Measurements from ENCODE around the gene PSME2. TPM values are rescaled to one million over a fixed set of nuclear protein-coding genes. Genes with fewer than 3 reads are reported as not detected.

PSME2 gene
- total and polyA plus RNA-seq, 9 of the 15 experiments (the other 6 are each of a cell fraction or from before 2014, with no cell fraction given), result 111 to 579 (median 159) TPM

- TF ChIP-seq SNRNP70 (optimal IDR thresholded peaks at IDR 0.05; ENCODE audit: low read depth, low read length) (no peak), ZFP36 (IDR thresholded peaks at IDR 0.05; ENCODE audit: low read depth, low read length, partially characterized antibody) (no peak), ZNF316 (IDR thresholded peaks at IDR 0.05) (no peak), JUND (IDR thresholded peaks at IDR 0.05; ENCODE audit: borderline replicate concordance, low read depth, low read length) (0 out of 2 replicates have a peak, but pooled peaks have one; percentile 18), JUND (tag; IDR thresholded peaks at IDR 0.05; ENCODE audit: borderline replicate concordance, low read depth, low read length) (no peak), ZNF668 (CRISPR knock-in tag; IDR thresholded peaks at IDR 0.05) (no peak), ZBTB1 (CRISPR knock-in tag; IDR thresholded peaks at IDR 0.05; ENCODE audit: borderline replicate concordance, low read depth) (no peak), NCOA6 (IDR thresholded peaks at IDR 0.05) (no peak), NFE2L1 (tag; IDR thresholded peaks at IDR 0.05; ENCODE audit: borderline replicate concordance, low read depth) (no peak), ZNF445 (CRISPR knock-in tag; IDR thresholded peaks at IDR 0.05; ENCODE audit: low read depth) (no peak), ZNF184 (CRISPR knock-in tag; IDR thresholded peaks at IDR 0.05) (no peak), ZNF24 (IDR thresholded peaks at IDR 0.05) (no peak), SIX5 (IDR thresholded peaks at IDR 0.05; ENCODE audit: borderline replicate concordance in 1 of 2, insufficient read depth in 1 of 2, low read depth in 1 of 2, low read length in 2 of 2) (no peak), BRCA1 (IDR thresholded peaks at IDR 0.05) (no peak), BRCA1 (CRISPR knock-in tag; IDR thresholded peaks at IDR 0.05) (no peak), RBFOX2 (IDR thresholded peaks at IDR 0.05; ENCODE audit: low read depth, low read length) (peak; percentile 92), GTF2E2 (tag; IDR thresholded peaks at IDR 0.05) (no peak), ARNT (IDR thresholded peaks at IDR 0.05) (no peak), E2F6 (IDR thresholded peaks at IDR 0.05; ENCODE audit: borderline replicate concordance in 1 of 2, extremely low read depth in 1 of 2, insufficient read depth in 1 of 2, insufficient read length in 1 of 2, low read depth in 1 of 2, low read length in 1 of 2, poor library complexity in 1 of 2, severe bottlenecking in 1 of 2) (peak in 1 of 2 experiments; percentile 21)
- TF ChIP-seq, protein P1, sequence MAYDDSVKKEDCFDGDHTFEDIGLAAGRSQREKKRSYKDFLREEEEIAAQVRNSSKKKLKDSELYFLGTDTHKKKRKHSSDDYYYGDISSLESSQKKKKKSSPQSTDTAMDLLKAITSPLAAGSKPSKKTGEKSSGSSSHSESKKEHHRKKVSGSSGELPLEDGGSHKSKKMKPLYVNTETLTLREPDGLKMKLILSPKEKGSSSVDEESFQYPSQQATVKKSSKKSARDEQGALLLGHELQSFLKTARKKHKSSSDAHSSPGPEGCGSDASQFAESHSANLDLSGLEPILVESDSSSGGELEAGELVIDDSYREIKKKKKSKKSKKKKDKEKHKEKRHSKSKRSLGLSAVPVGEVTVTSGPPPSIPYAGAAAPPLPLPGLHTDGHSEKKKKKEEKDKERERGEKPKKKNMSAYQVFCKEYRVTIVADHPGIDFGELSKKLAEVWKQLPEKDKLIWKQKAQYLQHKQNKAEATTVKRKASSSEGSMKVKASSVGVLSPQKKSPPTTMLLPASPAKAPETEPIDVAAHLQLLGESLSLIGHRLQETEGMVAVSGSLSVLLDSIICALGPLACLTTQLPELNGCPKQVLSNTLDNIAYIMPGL (CRISPR knock-in tag; IDR thresholded peaks at IDR 0.05), result no peak
- TF ChIP-seq, protein P2, sequence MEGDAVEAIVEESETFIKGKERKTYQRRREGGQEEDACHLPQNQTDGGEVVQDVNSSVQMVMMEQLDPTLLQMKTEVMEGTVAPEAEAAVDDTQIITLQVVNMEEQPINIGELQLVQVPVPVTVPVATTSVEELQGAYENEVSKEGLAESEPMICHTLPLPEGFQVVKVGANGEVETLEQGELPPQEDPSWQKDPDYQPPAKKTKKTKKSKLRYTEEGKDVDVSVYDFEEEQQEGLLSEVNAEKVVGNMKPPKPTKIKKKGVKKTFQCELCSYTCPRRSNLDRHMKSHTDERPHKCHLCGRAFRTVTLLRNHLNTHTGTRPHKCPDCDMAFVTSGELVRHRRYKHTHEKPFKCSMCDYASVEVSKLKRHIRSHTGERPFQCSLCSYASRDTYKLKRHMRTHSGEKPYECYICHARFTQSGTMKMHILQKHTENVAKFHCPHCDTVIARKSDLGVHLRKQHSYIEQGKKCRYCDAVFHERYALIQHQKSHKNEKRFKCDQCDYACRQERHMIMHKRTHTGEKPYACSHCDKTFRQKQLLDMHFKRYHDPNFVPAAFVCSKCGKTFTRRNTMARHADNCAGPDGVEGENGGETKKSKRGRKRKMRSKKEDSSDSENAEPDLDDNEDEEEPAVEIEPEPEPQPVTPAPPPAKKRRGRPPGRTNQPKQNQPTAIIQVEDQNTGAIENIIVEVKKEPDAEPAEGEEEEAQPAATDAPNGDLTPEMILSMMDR (IDR thresholded peaks at IDR 0.05 in 2 of 3, conservative IDR thresholded peaks at IDR 0.05 in 1 of 3; ENCODE audit: insufficient read depth in 2 of 3, low read depth in 1 of 3, low read length in 3 of 3), result peak in 2 of 3 experiments; percentile 32 to 35; a peak in 2 of 6 replicates
- TF ChIP-seq, protein P3, sequence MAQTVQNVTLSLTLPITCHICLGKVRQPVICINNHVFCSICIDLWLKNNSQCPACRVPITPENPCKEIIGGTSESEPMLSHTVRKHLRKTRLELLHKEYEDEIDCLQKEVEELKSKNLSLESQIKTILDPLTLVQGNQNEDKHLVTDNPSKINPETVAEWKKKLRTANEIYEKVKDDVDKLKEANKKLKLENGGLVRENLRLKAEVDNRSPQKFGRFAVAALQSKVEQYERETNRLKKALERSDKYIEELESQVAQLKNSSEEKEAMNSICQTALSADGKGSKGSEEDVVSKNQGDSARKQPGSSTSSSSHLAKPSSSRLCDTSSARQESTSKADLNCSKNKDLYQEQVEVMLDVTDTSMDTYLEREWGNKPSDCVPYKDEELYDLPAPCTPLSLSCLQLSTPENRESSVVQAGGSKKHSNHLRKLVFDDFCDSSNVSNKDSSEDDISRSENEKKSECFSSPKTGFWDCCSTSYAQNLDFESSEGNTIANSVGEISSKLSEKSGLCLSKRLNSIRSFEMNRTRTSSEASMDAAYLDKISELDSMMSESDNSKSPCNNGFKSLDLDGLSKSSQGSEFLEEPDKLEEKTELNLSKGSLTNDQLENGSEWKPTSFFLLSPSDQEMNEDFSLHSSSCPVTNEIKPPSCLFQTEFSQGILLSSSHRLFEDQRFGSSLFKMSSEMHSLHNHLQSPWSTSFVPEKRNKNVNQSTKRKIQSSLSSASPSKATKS (CRISPR knock-in tag; IDR thresholded peaks at IDR 0.05), result no peak
Measured at GRCh38 chr14:24141097-24141880, 5.1 kb downstream of the PSME2 start, which contains the start of gene EMC9 (continued).

Data from K562 (cell line).